Motor neuron (in vitro differentiated cells): ENCODE data around the gene RPS6KA4. TPM values are rescaled to one million over a fixed set of nuclear protein-coding genes. Genes with fewer than 3 reads are reported as not detected.

Source experiments
- ATAC-seq, 8 experiments: fragments of 200-7000 bp; cut with Tn5 transposase; replicated peaks in 6 of 8; 2 replicates each; pipeline ENCODE4 v1.8.0; 2021; ENCODE audit warnings: mild to moderate bottlenecking in 8 of 8, moderate library complexity in 8 of 8
- H3K27ac ChIP-seq, 2 donors: fragments of 250-450 bp; sonication (Bioruptor Pico); 2 replicates each; pipeline ENCODE4 v1.9.0; 2021; ENCODE audit warnings: antibody characterized with exemption in 2 of 2, mild to moderate bottlenecking in 2 of 2, moderate library complexity in 1 of 2
- H3K4me1 ChIP-seq, 2 donors: fragments of 250-450 bp; sonication (Bioruptor Pico); replicated peaks in 1 of 2; 2 replicates each; pipeline ENCODE4 v1.6.1; 2021; ENCODE audit warnings: antibody characterized with exemption in 2 of 2, mild to moderate bottlenecking in 2 of 2, moderate library complexity in 1 of 2
- H3K4me3 ChIP-seq, 5 donors: fragments of 250-450 bp; sonication (Bioruptor Pico); 2 replicates each; pipeline ENCODE4 v1.9.0; 2021; ENCODE audit warnings: antibody characterized with exemption in 5 of 5, mild to moderate bottlenecking in 5 of 5, moderate library complexity in 4 of 5
- WGBS, 10 experiments: fragments of 450-650 bp; shearing (Covaris generic); methylation state at CpG; one replicate each; pipeline ENCODE4 v1.0.0; 2022; 5-methylcytosine and 5-hydroxymethylcytosine counted together
- in situ Hi-C, 9 experiments: fragments of 400-800 bp; cut with MboI; loops; one replicate each; pipeline ENCODE4 v1.15.0; 2021; ENCODE audit warnings: low sequenced_read_pairs in 9 of 9, low pct_unique_long_range_greater_than_20kb in 2 of 9; ENCODE audit not compliant: unreplicated experiment in 9 of 9
- total RNA-seq, 8 experiments: library from RNA; unstranded; fragments of 300-600 nt; gene quantifications; 2 replicates each; pipeline versions ENCODE4 v1.2.3 to v1.2.4, GENCODE V29; 2022

RPS6KA4 gene
- total RNA-seq, 8 experiments from 2014 or later, result 5.0 to 48.1 (median 12.3) TPM

- Histone ChIP-seq H3K4me3 (no peak overlapping the region), H3K4me1 (peaks cover 11 to 14% of the 10 kb centered on the region in 2 donors), H3K27ac (peak overlapping the region in 1 of 2 donors; percentile 18)
- no peak for ATAC-seq
- in situ Hi-C loops, result no loop called here
- WGBS, 10 experiments, result 40 to 100% (median 75%) methylated on average over 2 to 10 of the region's 13 CpGs; no CpG with 5 or more reads in 3 of the 10 experiments
These were observed 36.6 kb downstream of the RPS6KA4 start for GRCh38 chr11:64395545-64396078.

- in situ Hi-C loops, result no loop called here
- WGBS, 10 experiments, result 3 to 60% (median 23%) methylated on average over 1 to 10 of the region's 15 CpGs; no CpG with 5 or more reads in 5 of the 10 experiments
- H3K4me1 ChIP-seq, result peaks cover 11 to 14% of the 10 kb centered on the region in 2 donors
- no peak overlapping the region for H3K4me3 ChIP-seq
- H3K27ac ChIP-seq, result peak overlapping the region in 1 of 2 donors; percentile 13
- ATAC-seq, result peak in 5 of 8 experiments; percentile 81 to 92 (median 89)
These were observed 37.2 kb downstream of the RPS6KA4 start for GRCh38 chr11:64396079-64396591.

GRCh38 chr11:64400102-64400501, 41.1 kb downstream of the RPS6KA4 start:
- H3K4me1 ChIP-seq, result peaks cover 11 to 14% of the 10 kb centered on the region in 2 donors
- peak in 2 of 8 experiments; percentile 93 to 99 for ATAC-seq
- no peak overlapping the region for H3K4me3 ChIP-seq
- no peak overlapping the region for H3K27ac ChIP-seq
- in situ Hi-C loops, result no loop called here
- WGBS, 10 experiments, result 30 to 100% (median 100%) methylated on average over 1 to 2 of the region's 6 CpGs; no CpG with 5 or more reads in 6 of the 10 experiments

GRCh38 chr11:64400667-64401066, 41.7 kb downstream of the RPS6KA4 start:
- in situ Hi-C loops, result no loop called here

GRCh38 chr11:64401775-64402174, 42.8 kb downstream of the RPS6KA4 start:
- in situ Hi-C loops, result no loop called here
- H3K4me1 ChIP-seq, result peaks cover 8 to 10% of the 10 kb centered on the region in 2 donors
- WGBS, 10 experiments, result 6 to 100% (median 89%) methylated on average over 1 to 6 of the region's 7 CpGs; no CpG with 5 or more reads in 3 of the 10 experiments
- H3K4me3 ChIP-seq, result no peak overlapping the region
- no peak overlapping the region for H3K27ac ChIP-seq
- ATAC-seq, result no peak

More at GRCh38 chr11:64400667-64401066, 41.7 kb downstream of the RPS6KA4 start:
- H3K27ac ChIP-seq, result no peak overlapping the region
- 50 to 90% (median 83%) methylated on average over 1 to 3 of the region's 3 CpGs; no CpG with 5 or more reads in 3 of the 10 experiments for WGBS, 10 experiments
- no peak for ATAC-seq
- H3K4me3 ChIP-seq, result no peak overlapping the region
- H3K4me1 ChIP-seq, result peaks cover 8 to 10% of the 10 kb centered on the region in 2 donors

- Histone ChIP-seq H3K4me1 (peaks cover 10 to 18% of the 10 kb centered on the region in 2 donors), H3K27ac (no peak overlapping the region), H3K4me3 (no peak overlapping the region)
- WGBS, 10 experiments, result 10 to 90% (median 64%) methylated on average over 2 to 5 of the region's 5 CpGs; no CpG with 5 or more reads in 3 of the 10 experiments
- ATAC-seq, result no peak
- in situ Hi-C loops, result no loop called here
These were observed 44.1 kb downstream of the RPS6KA4 start for GRCh38 chr11:64403106-64403505.

- Histone ChIP-seq H3K4me3 (no peak overlapping the region), H3K4me1 (peaks cover 30% of the 10 kb centered on the region in 2 donors), H3K27ac (peak overlapping the region in 1 of 2 donors; percentile 54)
- peak in 6 of 8 experiments; percentile 22 to 80 (median 70) for ATAC-seq
- 0 to 100% (median 57%) methylated on average over 1 to 7 of the region's 10 CpGs; no CpG with 5 or more reads in 1 of the 10 experiments for WGBS, 10 experiments
- in situ Hi-C loops, result no loop called here
These were observed 47.4 kb downstream of the RPS6KA4 start for GRCh38 chr11:64406221-64406946.

- peak overlapping the region in 1 of 2 donors; percentile 33 for H3K27ac ChIP-seq
- ATAC-seq, result no peak
- peaks cover 30% of the 10 kb centered on the region in 2 donors for H3K4me1 ChIP-seq
- no peak overlapping the region for H3K4me3 ChIP-seq
- WGBS, 10 experiments, result 60 to 95% (median 80%) methylated on average over 1 to 6 of the region's 11 CpGs; no CpG with 5 or more reads in 5 of the 10 experiments
- in situ Hi-C loops, result no loop called here
These were observed 48.3 kb downstream of the RPS6KA4 start for GRCh38 chr11:64407221-64407620.

- Histone ChIP-seq H3K27ac (no peak overlapping the region), H3K4me1 (peaks cover 30% of the 10 kb centered on the region in 2 donors), H3K4me3 (no peak overlapping the region)
- ATAC-seq, result no peak
- WGBS, 10 experiments, result 88 to 100% methylated on average over 1 of the region's 2 CpGs; no CpG with 5 or more reads in 8 of the 10 experiments
- in situ Hi-C loops, result no loop called here
These were observed 48.7 kb downstream of the RPS6KA4 start for GRCh38 chr11:64407630-64408029.

- Histone ChIP-seq H3K27ac (peak overlapping the region in 1 of 2 donors; percentile 23), H3K4me1 (peaks cover 30% of the 10 kb centered on the region in 2 donors), H3K4me3 (no peak overlapping the region)
- peak in 3 of 8 experiments; percentile 14 to 25 (median 20) for ATAC-seq
- in situ Hi-C loops, result no loop called here
- WGBS, 10 experiments, result 60 to 100% (median 93%) methylated on average over 1 to 6 of the region's 20 CpGs; no CpG with 5 or more reads in 5 of the 10 experiments
These were observed 50.3 kb downstream of the RPS6KA4 start for GRCh38 chr11:64409278-64409677.

- Histone ChIP-seq H3K27ac (no peak overlapping the region), H3K4me3 (no peak overlapping the region), H3K4me1 (peaks cover 30 to 32% of the 10 kb centered on the region in 2 donors)
- ATAC-seq, result peak in 4 of 8 experiments; percentile 12 to 49 (median 34)
- 0 to 78% (median 33%) methylated on average over 1 to 6 of the region's 16 CpGs; no CpG with 5 or more reads in 6 of the 10 experiments for WGBS, 10 experiments
- in situ Hi-C loops, result no loop called here
These were observed 50.9 kb downstream of the RPS6KA4 start for GRCh38 chr11:64409707-64410403.

- in situ Hi-C loops, result no loop called here
- Histone ChIP-seq H3K4me1 (peaks cover 30 to 35% of the 10 kb centered on the region in 2 donors), H3K4me3 (no peak overlapping the region), H3K27ac (no peak overlapping the region)
- WGBS, 10 experiments, result 4 to 80% (median 24%) methylated on average over 1 to 5 of the region's 7 CpGs; no CpG with 5 or more reads in 6 of the 10 experiments
- ATAC-seq, result peak in 2 of 8 experiments; percentile 48 to 72
These were observed 51.4 kb downstream of the RPS6KA4 start for GRCh38 chr11:64410404-64410734.
